ENCODE measurements around the gene IMMP2L.
"Not testable (repeated sequence)": the region's sequence is repeated elsewhere in the genome, so short reads cannot be mapped to it uniquely, and the experiment has no call there.

Gene IMMP2L

GRCh38 chr7:111091593-111092358 lies 470.5 kb downstream of the IMMP2L start:
- DNase-seq, result no peak

GRCh38 chr7:111090846-111091245 lies 471.4 kb downstream of the IMMP2L start, which contains the start of gene LRRN3:
TSS of gene LRRN3 (plus strand) at chr7:111091127. CDS start at chr7:111122773, 31,646 bp downstream.
- peak; percentile 57 for DNase-seq

- peak; percentile 61 for DNase-seq
These were observed 472.4 kb downstream of the IMMP2L start for GRCh38 chr7:111089822-111090426.

GRCh38 chr7:111088328-111088727 lies 474.0 kb downstream of the IMMP2L start:
- DNase-seq, result no peak

GRCh38 chr7:111086532-111086931 lies 475.8 kb downstream of the IMMP2L start:
- no peak for DNase-seq

GRCh38 chr7:111085356-111085755 lies 476.9 kb downstream of the IMMP2L start:
- DNase-seq, result no peak

- DNase-seq, result no peak
These were observed 478.9 kb downstream of the IMMP2L start for GRCh38 chr7:111083413-111083812.

- no peak for DNase-seq
These were observed 479.9 kb downstream of the IMMP2L start for GRCh38 chr7:111082351-111082750.

- DNase-seq, result no peak
These were observed 480.6 kb downstream of the IMMP2L start for GRCh38 chr7:111081546-111082267.

GRCh38 chr7:111080495-111081105 lies 481.7 kb downstream of the IMMP2L start:
- DNase-seq, result no peak

GRCh38 chr7:111077001-111077400 lies 485.3 kb downstream of the IMMP2L start:
- DNase-seq, result no peak

GRCh38 chr7:111076205-111076604 lies 486.1 kb downstream of the IMMP2L start:
- no peak for DNase-seq

GRCh38 chr7:111075498-111075897 lies 486.8 kb downstream of the IMMP2L start:
- no peak for DNase-seq

GRCh38 chr7:111074748-111075146 lies 487.5 kb downstream of the IMMP2L start:
- DNase-seq, result no peak

GRCh38 chr7:111074071-111074747 lies 488.1 kb downstream of the IMMP2L start:
- no peak for DNase-seq

GRCh38 chr7:111072658-111073057 lies 489.6 kb downstream of the IMMP2L start:
- not testable (repeated sequence) for DNase-seq

- no peak for DNase-seq
These were observed 490.7 kb downstream of the IMMP2L start for GRCh38 chr7:111071556-111071955.

- DNase-seq, result no peak
These were observed 493.7 kb downstream of the IMMP2L start for GRCh38 chr7:111068618-111069017.

GRCh38 chr7:111067682-111068081 lies 494.6 kb downstream of the IMMP2L start:
- DNase-seq, result no peak

- no peak for DNase-seq
These were observed 495.0 kb downstream of the IMMP2L start for GRCh38 chr7:111067251-111067650.

GRCh38 chr7:111063166-111063565 lies 499.1 kb downstream of the IMMP2L start:
- no peak for DNase-seq

GRCh38 chr7:111059833-111060232 lies 502.5 kb downstream of the IMMP2L start:
- no peak for DNase-seq

GRCh38 chr7:111057066-111057465 lies 505.2 kb downstream of the IMMP2L start:
- no peak for DNase-seq

Measured in kidney glomerular epithelial cell (primary cell).